22Rv1 (cell line): Measurements from ENCODE around the gene ZBTB20.

Experiments
- CTCF ChIP-seq: fragments of 450-650 bp; IDR thresholded peaks from 2 replicates; pipeline ENCODE4 v1.5.1; 2017; ENCODE audit warnings: mild to moderate bottlenecking
- ZFX ChIP-seq: fragments of 450-650 bp; IDR thresholded peaks from 2 replicates; pipeline ENCODE4 v1.6.1; 2017; ENCODE audit warnings: antibody characterized with exemption, borderline replicate concordance

GRCh38 chr3:115165701-115166100 is 18.6 kb upstream of the ZBTB20 start:
- TF ChIP-seq CTCF: no peak
- TF ChIP-seq ZFX: no peak
